Upper lobe of left lung (tissue), 6 donors: ENCODE data around the gene SNRPA. TPM values are rescaled to one million over a fixed set of nuclear protein-coding genes. Genes with fewer than 3 reads are reported as not detected.
A peak's percentile ranks its signal among the peaks of the same experiment; 100 is the strongest.

ENCODE experiments used
- ATAC-seq, 2 donors: fragments of 200-7000 bp; cut with Tn5 transposase; one replicate each; pipeline ENCODE4 v1.9.1; 2022; ENCODE audit warnings: mild to moderate bottlenecking in 2 of 2, moderate library complexity in 2 of 2; ENCODE audit not compliant: low FRiP score in 2 of 2
- DNase-seq, 2 donors: peaks; one replicate each; pipeline ENCODE4 v3.0.0-alpha.2; 2019 to 2020
- H3K27ac ChIP-seq, 4 donors: fragments of 200-600 bp; sonication (generic); one replicate each; pipeline ENCODE4 v1.5.1; 2016 to 2019
- H3K27me3 ChIP-seq, 4 donors: fragments of 200-600 bp; sonication (generic); one replicate each; pipeline ENCODE4 v1.5.1; 2017 to 2019
- H3K36me3 ChIP-seq, 4 donors: fragments of 200-600 bp; sonication (generic); one replicate each; pipeline ENCODE4 v1.5.1; 2016 to 2019
- H3K4me1 ChIP-seq, 4 donors: fragments of 200-600 bp; sonication (generic); one replicate each; pipeline ENCODE4 v1.5.1; 2018 to 2019
- H3K4me3 ChIP-seq, 4 donors: fragments of 200-600 bp; sonication (generic); one replicate each; pipeline ENCODE4 v1.5.1; 2017 to 2019; ENCODE audit warnings: mild to moderate bottlenecking in 2 of 4, moderate library complexity in 1 of 4
- H3K9me3 ChIP-seq, 4 donors: fragments of 200-600 bp; sonication (generic); one replicate each; pipeline ENCODE4 v1.5.1; 2018 to 2019
- CTCF ChIP-seq, 6 experiments: fragments of 450-650 bp in 4 of 6; fragments of 200-600 bp in 2 of 6; sonication (generic) in 2 of 6; IDR thresholded peaks; one replicate each; pipeline ENCODE4 v1.5.1; 2016 to 2019; ENCODE audit warnings: antibody characterized with exemption in 6 of 6
- EP300 ChIP-seq, 4 donors: sonication (generic); formaldehyde crosslinking; IDR thresholded peaks; one replicate each; pipeline ENCODE4 v1.5.1; 2017; ENCODE audit warnings: antibody characterized with exemption in 4 of 4, control low read depth in 2 of 4
- POLR2A ChIP-seq, 4 donors: fragments of 450-650 bp; IDR thresholded peaks; one replicate each; pipeline ENCODE4 v1.5.1; 2016 to 2017; ENCODE audit warnings: antibody characterized with exemption in 4 of 4, mild to moderate bottlenecking in 2 of 4
- POLR2AphosphoS5 ChIP-seq, 2 donors: sonication (generic); formaldehyde crosslinking; IDR thresholded peaks; one replicate each; pipeline ENCODE4 v1.5.1; 2017; ENCODE audit warnings: antibody characterized with exemption in 2 of 2
- WGBS, 2 donors: methylation state at CpG; one replicate each; pipeline ENCODE4 v1.1.5; 2017 to 2018; 5-methylcytosine and 5-hydroxymethylcytosine counted together
- total RNA-seq, 6 donors: library from RNA; depleted of rRNA in 4 of 6; stranded (reverse); fragments of >200 nt in 4 of 6; gene quantifications; one replicate each; pipeline versions ENCODE4 v1.1.0 to v1.2.1, GENCODE V29; 2016 to 2021
- donor health status: DM: no; HTN: no; CAD: no; lungs with moderate emphysema.
- donor health status: DM: no; HTN: yes; CAD: no; lungs with severe emphysema.

SNRPA gene
- total RNA-seq, 6 donors from 2014 or later, result 32.4 to 90.1 (median 55.3) TPM

- H3K36me3 ChIP-seq, result peaks cover 14 to 65% (median 35%) of the 10 kb centered on the region in 4 donors
- no peaks in the 10 kb centered on the region for H3K9me3 ChIP-seq
- peaks cover 88 to 97% (median 89%) of the 10 kb centered on the region in 4 donors for H3K4me1 ChIP-seq
- TF ChIP-seq EP300 (IDR thresholded peaks at IDR 0.05), result peak in 3 of 4 donors; percentile 79 to 91 (median 79)
- peak; percentile 80 to 95 (median 92) for TF ChIP-seq CTCF (IDR thresholded peaks at IDR 0.05)
- TF ChIP-seq POLR2A (IDR thresholded peaks at IDR 0.05), result peak in 1 of 4 donors; percentile 29
- peak; percentile 82 to 96 for TF ChIP-seq POLR2AphosphoS5 (IDR thresholded peaks at IDR 0.05)
- peak; percentile 60 to 61 for ATAC-seq
- WGBS, 2 donors, result 22 to 29% methylated on average over 22 to 24 of the region's 26 CpGs
- DNase-seq, result peak; percentile 87 to 93
- peak overlapping the region; percentile 93 to 99 (median 98) for H3K27ac ChIP-seq
- peak overlapping the region in 2 of 4 donors; percentile 26 for H3K4me3 ChIP-seq
- no peaks in the 10 kb centered on the region for H3K27me3 ChIP-seq
Observed at GRCh38 chr19:40806423-40807146, 55.6 kb downstream of the SNRPA start.

DNA sequence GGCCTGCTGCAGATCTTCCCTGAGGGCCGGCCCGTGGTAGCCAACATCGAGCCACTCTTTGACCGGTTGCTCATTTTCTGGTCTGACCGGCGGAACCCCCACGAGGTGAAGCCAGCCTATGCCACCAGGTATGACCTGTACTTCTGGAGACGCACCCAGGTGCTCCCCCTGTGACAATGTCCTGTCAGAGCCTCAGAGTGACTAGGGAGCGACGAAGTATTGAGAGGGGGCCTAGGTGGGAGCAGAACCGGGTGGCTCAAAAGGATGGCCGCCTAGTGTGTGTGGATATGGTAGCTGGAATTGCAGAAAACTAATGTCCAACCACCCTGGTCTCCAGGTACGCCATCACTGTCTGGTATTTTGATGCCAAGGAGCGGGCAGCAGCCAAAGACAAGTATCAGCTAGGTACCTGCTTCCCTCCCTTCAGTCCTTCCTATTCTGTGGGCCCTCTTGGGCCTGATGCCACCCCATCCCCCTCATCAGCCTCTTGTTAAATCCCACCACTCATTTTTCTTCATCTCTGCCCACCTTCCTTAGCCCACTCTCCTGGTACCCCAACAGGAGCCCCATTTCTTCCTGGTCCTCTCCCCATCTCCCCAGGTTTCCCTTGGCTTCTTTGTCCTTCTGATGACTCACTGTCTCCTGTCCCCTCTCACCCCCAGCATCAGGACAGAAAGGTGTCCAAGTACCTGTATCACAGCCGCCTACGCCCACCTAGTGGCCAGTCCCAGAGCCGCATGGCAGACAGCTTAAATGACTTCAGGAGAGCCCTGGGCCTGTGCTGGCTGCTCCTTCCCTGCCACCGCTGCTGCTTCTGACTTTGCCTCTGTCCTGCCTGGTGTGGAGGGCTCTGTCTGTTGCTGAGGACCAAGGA is 56.4 kb downstream of the SNRPA start:
- no peak for ATAC-seq
- 65 to 73% methylated on average over 14 to 18 of the region's 18 CpGs for WGBS, 2 donors
- no peaks in the 10 kb centered on the region for H3K27me3 ChIP-seq
- no peak for TF ChIP-seq EP300 (IDR thresholded peaks at IDR 0.05)
- TF ChIP-seq CTCF (IDR thresholded peaks at IDR 0.05), result peak in 4 of 6 experiments; percentile 21 to 48 (median 32)
- peaks cover 14 to 57% (median 35%) of the 10 kb centered on the region in 4 donors for H3K36me3 ChIP-seq
- H3K9me3 ChIP-seq, result no peaks in the 10 kb centered on the region
- no peak for DNase-seq
- peaks cover 88 to 97% (median 89%) of the 10 kb centered on the region in 4 donors for H3K4me1 ChIP-seq
- peak overlapping the region in 2 of 4 donors; percentile 26 for H3K4me3 ChIP-seq
- H3K27ac ChIP-seq, result peak overlapping the region; percentile 93 to 99 (median 98)

GRCh38 chr19:40808021-40808325 is 57.0 kb downstream of the SNRPA start:
- Histone ChIP-seq H3K36me3 (peaks cover 14 to 54% (median 35%) of the 10 kb centered on the region in 4 donors), H3K4me1 (peaks cover 88 to 97% (median 89%) of the 10 kb centered on the region in 4 donors), H3K27me3 (no peaks in the 10 kb centered on the region), H3K27ac (peak overlapping the region; percentile 93 to 99 (median 98)), H3K9me3 (no peaks in the 10 kb centered on the region), H3K4me3 (no peak overlapping the region)
- WGBS, 2 donors, result 68% methylated on average over 2 of the region's 2 CpGs; no CpG with 5 or more reads in 1 of the 2 donors
- no peak for DNase-seq
- no peak for ATAC-seq
- TF ChIP-seq EP300 (IDR thresholded peaks at IDR 0.05) (no peak), POLR2A (IDR thresholded peaks at IDR 0.05) (no peak), CTCF (IDR thresholded peaks at IDR 0.05) (no peak), POLR2AphosphoS5 (IDR thresholded peaks at IDR 0.05) (no peak)

- H3K9me3 ChIP-seq, result no peaks in the 10 kb centered on the region
- ATAC-seq, result no peak
- H3K4me1 ChIP-seq, result peaks cover 86 to 95% (median 88%) of the 10 kb centered on the region in 4 donors
- no peak overlapping the region for H3K4me3 ChIP-seq
- TF ChIP-seq CTCF (IDR thresholded peaks at IDR 0.05) (no peak), EP300 (IDR thresholded peaks at IDR 0.05) (no peak), POLR2AphosphoS5 (IDR thresholded peaks at IDR 0.05) (no peak), POLR2A (IDR thresholded peaks at IDR 0.05) (no peak)
- peak overlapping the region in 3 of 4 donors; percentile 93 to 99 (median 98) for H3K27ac ChIP-seq
- H3K36me3 ChIP-seq, result peaks cover 14 to 49% (median 35%) of the 10 kb centered on the region in 4 donors
- no peak for DNase-seq
- H3K27me3 ChIP-seq, result no peaks in the 10 kb centered on the region
- WGBS, 2 donors, result 92 to 100% methylated on average over 3 to 5 of the region's 5 CpGs
Observed at GRCh38 chr19:40808497-40808896, 57.5 kb downstream of the SNRPA start.
